GM19372 (cell line): ENCODE data around the gene SLK.

Experiments used
- ATAC-seq: cut with Tn5 transposase; IDR thresholded peaks from one replicate; pipeline ENCODE4 v1.9.1; 2021; ENCODE audit warnings: mild to moderate bottlenecking, low read depth, moderate library complexity; ENCODE audit not compliant: unreplicated experiment

Gene SLK

GRCh38 chr10:103985726-103986125 is 18.8 kb downstream of the SLK start:
- no peak for ATAC-seq

GRCh38 chr10:103986360-103986759 is 19.4 kb downstream of the SLK start:
- ATAC-seq: no peak

GRCh38 chr10:103990121-103990520 is 23.2 kb downstream of the SLK start:
- no peak for ATAC-seq

- ATAC-seq: no peak
Observed at GRCh38 chr10:103990531-103990930, 23.6 kb downstream of the SLK start.

- no peak for ATAC-seq
Observed at GRCh38 chr10:103991393-103992128, 24.6 kb downstream of the SLK start.

- no peak for ATAC-seq
Observed at GRCh38 chr10:103995134-103995533, 28.2 kb downstream of the SLK start.

- ATAC-seq: no peak
Observed at GRCh38 chr10:103998805-103999204, 31.9 kb downstream of the SLK start.

- ATAC-seq: no peak
Observed at GRCh38 chr10:104002911-104003310, 36.0 kb downstream of the SLK start.

GRCh38 chr10:104005172-104005863 is 38.4 kb downstream of the SLK start:
- ATAC-seq: no peak

- no peak for ATAC-seq
Observed at GRCh38 chr10:104011904-104012303, 45.0 kb downstream of the SLK start.

- ATAC-seq: no peak
Observed at GRCh38 chr10:104013489-104013888, 46.5 kb downstream of the SLK start.

- ATAC-seq: no peak
Observed at GRCh38 chr10:104014176-104014575, 47.2 kb downstream of the SLK start.

- ATAC-seq: no peak
Observed at GRCh38 chr10:104016661-104017060, 49.7 kb downstream of the SLK start.

GRCh38 chr10:104018471-104018870 is 51.5 kb downstream of the SLK start:
- ATAC-seq: no peak

GRCh38 chr10:104020020-104020419 is 53.1 kb downstream of the SLK start:
- ATAC-seq: no peak

GRCh38 chr10:104021246-104021645 is 54.3 kb downstream of the SLK start:
- ATAC-seq: no peak

GRCh38 chr10:104022026-104022425 is 55.1 kb downstream of the SLK start:
- ATAC-seq: no peak

- no peak for ATAC-seq
Observed at GRCh38 chr10:104025524-104025923, 58.6 kb downstream of the SLK start.

GRCh38 chr10:104026762-104027161 is 59.8 kb downstream of the SLK start:
- no peak for ATAC-seq

GRCh38 chr10:104028146-104028545 is 61.2 kb downstream of the SLK start:
- ATAC-seq: no peak

GRCh38 chr10:104028823-104029520 is 62.0 kb downstream of the SLK start:
- no peak for ATAC-seq

GRCh38 chr10:104029521-104029860 is 62.6 kb downstream of the SLK start:
- no peak for ATAC-seq
